Measurements from ENCODE around the gene GAL3ST2. TPM values are rescaled to one million over a fixed set of nuclear protein-coding genes. Genes with fewer than 3 reads are reported as not detected.
"Not testable (repeated sequence)": the region's sequence is repeated elsewhere in the genome, so short reads cannot be mapped to it uniquely, and the experiment has no call there.

The GAL3ST2 gene
- total RNA-seq, 3 donors from 2014 or later (not counting 1 experiment from before 2014, with no cell fraction given): 0.88 TPM; not detected in 2

DNA sequence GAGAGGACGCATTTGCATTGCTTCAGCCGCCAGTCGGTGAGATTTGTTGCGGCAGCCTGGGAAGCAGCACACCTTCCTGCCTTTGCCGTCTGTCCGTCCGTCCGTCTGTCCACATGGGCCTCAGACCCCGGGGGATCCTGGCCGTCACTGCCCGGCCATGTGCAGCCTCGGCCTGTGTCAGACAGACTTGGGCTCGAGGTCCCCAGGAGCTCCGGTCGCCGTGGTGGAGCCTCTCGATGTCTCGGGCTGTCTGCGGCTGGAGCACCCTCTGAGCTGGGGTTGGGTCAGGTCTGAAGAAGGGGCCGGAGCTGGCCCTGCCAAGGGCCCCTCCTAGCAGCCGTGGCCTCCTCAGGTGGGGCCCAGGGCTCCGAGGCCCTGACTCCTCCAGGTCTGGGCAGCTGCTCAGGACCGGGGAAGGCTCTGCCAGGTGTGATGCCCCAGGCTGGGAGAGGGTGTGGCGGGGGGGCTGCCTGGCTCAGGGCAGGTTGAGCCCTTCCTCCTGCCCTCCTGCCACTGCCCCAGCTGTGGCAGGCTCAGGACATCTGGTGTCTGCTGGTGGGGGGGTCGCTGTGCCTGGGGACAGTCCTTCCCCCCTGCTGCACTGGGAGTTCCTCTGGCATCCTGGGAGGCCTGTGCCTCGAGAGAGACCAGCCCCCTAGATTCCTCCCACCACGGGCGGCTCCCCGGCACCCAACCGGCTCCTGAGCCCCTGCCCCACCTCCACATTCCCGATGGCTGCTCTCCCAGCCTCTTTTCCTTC is 44.2 kb downstream of the GAL3ST2 start:
- ATAC-seq (no peak), DNase-seq (peak in 1 of 2 donors; percentile 13)

DNA sequence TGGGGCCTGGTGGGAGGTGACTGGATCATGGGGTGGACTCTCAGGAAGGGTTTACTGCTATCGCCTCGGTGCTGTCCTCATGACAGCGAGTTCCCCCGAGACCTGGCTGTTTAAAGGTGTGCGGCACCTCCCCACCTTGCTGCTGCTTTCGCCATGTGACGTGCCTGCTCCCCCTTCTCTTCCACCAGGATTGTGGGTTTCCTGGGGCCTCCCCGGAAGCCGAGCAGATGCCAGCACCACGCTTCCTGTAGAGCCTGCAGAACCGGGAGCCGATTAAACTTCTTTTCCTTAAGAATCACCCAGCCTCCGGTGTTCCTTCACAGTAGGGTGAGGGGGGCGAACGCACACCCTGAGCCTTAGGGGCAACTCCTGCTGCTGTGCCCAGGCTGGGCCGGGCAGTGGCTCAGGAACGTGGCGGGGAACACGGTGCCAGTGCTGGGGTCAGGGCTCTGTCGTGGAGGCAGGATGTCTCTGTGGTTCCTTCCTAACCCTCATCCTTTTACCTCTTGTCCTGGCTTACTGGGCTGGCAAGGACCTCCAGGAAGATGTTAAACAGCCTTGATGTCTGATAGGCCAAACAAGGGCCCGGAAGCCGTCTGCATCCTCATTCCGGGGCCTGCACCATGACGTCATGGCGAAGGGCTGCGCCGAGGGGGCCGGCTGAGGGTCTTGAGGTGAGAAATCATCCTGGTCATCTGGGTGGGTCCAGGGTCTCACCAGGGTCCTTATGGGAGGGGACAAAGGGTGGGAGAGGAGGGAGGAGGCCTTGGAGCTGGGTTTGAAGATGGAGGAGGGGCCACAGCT is 45.0 kb downstream of the GAL3ST2 start:
- 68% methylated on average over 28 of the region's 28 CpGs for WGBS (ENCODE audit: insufficient coverage)
- H3K4me1 ChIP-seq (ENCODE audit: control insufficient read depth, insufficient read depth, low read length): peaks cover 14% of the 10 kb centered on the region
- peaks cover 5% of the 10 kb centered on the region for H3K27me3 ChIP-seq (ENCODE audit: control insufficient read depth, insufficient read depth, low read length)
- DNase-seq: no peak
- ATAC-seq: no peak
- Mint-ChIP-seq H3K27ac (no peak overlapping the region), H3K4me3 (no peak overlapping the region), H3K36me3 (no peaks in the 10 kb centered on the region), H3K9me3 (peaks cover 0 to 4% of the 10 kb centered on the region in 2 donors), H3K4me1 (peaks cover 7 to 33% of the 10 kb centered on the region in 2 donors), H3K27me3 (ENCODE audit: low read depth in 2 of 2) (peaks cover 6 to 23% of the 10 kb centered on the region in 2 donors)
- no peaks in the 10 kb centered on the region for H3K36me3 ChIP-seq (ENCODE audit: control insufficient read depth, insufficient read depth, low read length)
- peaks cover 4% of the 10 kb centered on the region for H3K9me3 ChIP-seq (ENCODE audit: control insufficient read depth, insufficient read depth, low read length)
- TF ChIP-seq, protein P1, sequence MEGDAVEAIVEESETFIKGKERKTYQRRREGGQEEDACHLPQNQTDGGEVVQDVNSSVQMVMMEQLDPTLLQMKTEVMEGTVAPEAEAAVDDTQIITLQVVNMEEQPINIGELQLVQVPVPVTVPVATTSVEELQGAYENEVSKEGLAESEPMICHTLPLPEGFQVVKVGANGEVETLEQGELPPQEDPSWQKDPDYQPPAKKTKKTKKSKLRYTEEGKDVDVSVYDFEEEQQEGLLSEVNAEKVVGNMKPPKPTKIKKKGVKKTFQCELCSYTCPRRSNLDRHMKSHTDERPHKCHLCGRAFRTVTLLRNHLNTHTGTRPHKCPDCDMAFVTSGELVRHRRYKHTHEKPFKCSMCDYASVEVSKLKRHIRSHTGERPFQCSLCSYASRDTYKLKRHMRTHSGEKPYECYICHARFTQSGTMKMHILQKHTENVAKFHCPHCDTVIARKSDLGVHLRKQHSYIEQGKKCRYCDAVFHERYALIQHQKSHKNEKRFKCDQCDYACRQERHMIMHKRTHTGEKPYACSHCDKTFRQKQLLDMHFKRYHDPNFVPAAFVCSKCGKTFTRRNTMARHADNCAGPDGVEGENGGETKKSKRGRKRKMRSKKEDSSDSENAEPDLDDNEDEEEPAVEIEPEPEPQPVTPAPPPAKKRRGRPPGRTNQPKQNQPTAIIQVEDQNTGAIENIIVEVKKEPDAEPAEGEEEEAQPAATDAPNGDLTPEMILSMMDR (IDR thresholded peaks at IDR 0.05): no peak
- H3K27ac ChIP-seq (ENCODE audit: low read length): no peak overlapping the region
- intact Hi-C loops (cut with micrococcal nuclease): no loop called here
- no peak overlapping the region for H3K4me3 ChIP-seq (ENCODE audit: low read length)

More for the DNA sequence above, 44.2 kb downstream of the GAL3ST2 start:
- no peak overlapping the region for H3K27ac ChIP-seq (ENCODE audit: low read length)
- no peak overlapping the region for H3K27ac Mint-ChIP-seq
- H3K27me3 ChIP-seq (ENCODE audit: control insufficient read depth, insufficient read depth, low read length): peaks cover 2% of the 10 kb centered on the region
- H3K27me3 Mint-ChIP-seq (ENCODE audit: low read depth in 2 of 2): peaks cover 6 to 23% of the 10 kb centered on the region in 2 donors
- no peaks in the 10 kb centered on the region for H3K36me3 ChIP-seq (ENCODE audit: control insufficient read depth, insufficient read depth, low read length)
- intact Hi-C loops (cut with micrococcal nuclease): no loop called here
- H3K4me1 Mint-ChIP-seq: peaks cover 7 to 33% of the 10 kb centered on the region in 2 donors
- no peak overlapping the region for H3K4me3 Mint-ChIP-seq
- H3K9me3 ChIP-seq (ENCODE audit: control insufficient read depth, insufficient read depth, low read length): peaks cover 3% of the 10 kb centered on the region
- TF ChIP-seq, protein P1 (IDR thresholded peaks at IDR 0.05): no peak
- H3K4me1 ChIP-seq (ENCODE audit: control insufficient read depth, insufficient read depth, low read length): peaks cover 14% of the 10 kb centered on the region
- peaks cover 0 to 4% of the 10 kb centered on the region in 2 donors for H3K9me3 Mint-ChIP-seq
- no peak overlapping the region for H3K4me3 ChIP-seq (ENCODE audit: low read length)
- H3K36me3 Mint-ChIP-seq: no peaks in the 10 kb centered on the region
- WGBS (ENCODE audit: insufficient coverage): 91% methylated on average over 31 of the region's 31 CpGs

DNA sequence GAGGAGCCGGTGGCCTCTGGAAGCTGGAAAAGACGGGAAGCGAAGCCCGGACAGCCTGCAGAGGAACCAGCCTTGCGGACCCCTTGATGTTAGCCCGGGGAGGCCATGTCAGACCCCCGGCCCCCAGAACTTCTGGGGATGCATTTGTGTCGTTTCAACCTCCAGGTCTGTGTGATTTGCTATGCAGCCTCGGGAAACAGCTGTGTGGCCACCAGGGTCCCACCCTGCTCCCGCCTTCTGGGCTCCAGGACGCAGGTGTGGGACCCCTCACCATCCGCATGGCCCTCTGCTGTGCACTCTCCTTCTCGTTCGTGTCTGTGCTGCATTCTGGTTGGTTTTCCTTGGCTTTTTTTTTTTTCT is 45.6 kb downstream of the GAL3ST2 start:
- Histone ChIP-seq H3K4me1 (ENCODE audit: control insufficient read depth, insufficient read depth, low read length) (peaks cover 10% of the 10 kb centered on the region), H3K36me3 (ENCODE audit: control insufficient read depth, insufficient read depth, low read length) (no peaks in the 10 kb centered on the region), H3K4me3 (ENCODE audit: low read length) (no peak overlapping the region), H3K27ac (ENCODE audit: low read length) (no peak overlapping the region), H3K27me3 (ENCODE audit: control insufficient read depth, insufficient read depth, low read length) (peaks cover 6% of the 10 kb centered on the region), H3K9me3 (ENCODE audit: control insufficient read depth, insufficient read depth, low read length) (peaks cover 10% of the 10 kb centered on the region)
- Mint-ChIP-seq H3K9me3 (peaks cover 0 to 4% of the 10 kb centered on the region in 2 donors), H3K36me3 (no peaks in the 10 kb centered on the region), H3K27me3 (ENCODE audit: low read depth in 2 of 2) (peaks cover 6 to 23% of the 10 kb centered on the region in 2 donors), H3K4me1 (peaks cover 5 to 28% of the 10 kb centered on the region in 2 donors), H3K27ac (peak overlapping the region in 1 of 2 donors; percentile 72), H3K4me3 (no peak overlapping the region)
- 83% methylated on average over 14 of the region's 14 CpGs for WGBS (ENCODE audit: insufficient coverage)
- TF ChIP-seq, protein P1 (IDR thresholded peaks at IDR 0.05): no peak
- ATAC-seq: no peak
- intact Hi-C loops (cut with micrococcal nuclease): no loop called here
- no peak for DNase-seq

DNA sequence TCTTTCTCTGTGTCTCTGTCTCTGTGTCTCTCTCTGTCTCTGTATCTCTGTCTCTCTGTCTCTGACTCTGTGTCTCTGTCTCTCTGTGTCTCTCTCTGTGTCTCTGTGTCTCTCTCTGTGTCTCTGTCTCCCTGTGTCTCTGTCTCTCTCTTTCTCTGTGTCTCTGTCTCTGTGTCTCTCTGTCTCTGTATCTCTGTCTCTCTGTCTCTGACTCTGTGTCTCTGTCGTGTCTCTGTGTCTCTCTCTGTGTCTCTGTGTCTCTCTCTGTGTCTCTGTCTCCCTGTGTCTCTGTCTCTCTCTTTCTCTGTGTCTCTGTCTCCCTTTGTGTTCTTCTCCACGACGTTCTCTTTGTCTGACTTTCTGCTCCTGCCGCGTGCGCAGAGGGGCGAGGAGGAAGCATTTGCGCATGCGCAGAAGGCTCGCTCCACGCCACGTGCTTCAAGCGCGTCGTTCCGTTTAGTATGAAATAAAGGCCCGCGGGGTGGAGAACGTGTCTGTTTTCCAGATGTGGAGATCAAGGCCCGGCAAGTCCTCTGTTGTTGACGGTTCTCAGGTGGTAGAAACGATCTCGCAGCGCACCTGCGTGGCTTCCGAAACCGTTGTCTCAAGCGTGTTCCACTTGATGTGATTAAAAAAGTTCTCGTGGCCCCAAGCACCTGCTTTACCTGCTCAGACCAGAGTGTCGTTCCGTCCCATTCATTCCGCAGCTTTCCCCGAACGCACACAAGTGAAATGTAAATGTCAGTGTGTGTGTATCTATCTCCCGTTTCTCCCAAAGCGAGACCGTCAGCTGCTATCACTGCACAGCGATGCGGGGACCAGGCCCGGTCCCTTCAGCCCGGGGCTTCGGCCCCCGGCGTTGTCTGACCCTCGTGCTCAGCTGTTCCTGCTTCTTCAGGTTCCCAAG is 47.2 kb downstream of the GAL3ST2 start:
- peaks cover 14% of the 10 kb centered on the region for H3K9me3 ChIP-seq (ENCODE audit: control insufficient read depth, insufficient read depth, low read length)
- H3K36me3 ChIP-seq (ENCODE audit: control insufficient read depth, insufficient read depth, low read length); H3K36me3 Mint-ChIP-seq; H3K27ac ChIP-seq (ENCODE audit: low read length); H3K4me3 ChIP-seq (ENCODE audit: low read length); H3K4me3 Mint-ChIP-seq; intact Hi-C loops (cut with micrococcal nuclease); H3K9me3 Mint-ChIP-seq; H3K4me1 ChIP-seq (ENCODE audit: control insufficient read depth, insufficient read depth, low read length); ATAC-seq; H3K27me3 ChIP-seq (ENCODE audit: control insufficient read depth, insufficient read depth, low read length); DNase-seq: not testable (repeated sequence)
- peaks cover 6 to 20% of the 10 kb centered on the region in 2 donors for H3K27me3 Mint-ChIP-seq (ENCODE audit: low read depth in 2 of 2)
- peaks cover 0 to 24% of the 10 kb centered on the region in 2 donors for H3K4me1 Mint-ChIP-seq
- H3K27ac Mint-ChIP-seq: peak overlapping the region in 1 of 2 donors; percentile 72
- WGBS (ENCODE audit: insufficient coverage): 95% methylated on average over 45 of the region's 45 CpGs
